GM23248 (cell line): Measurements from ENCODE around the gene MAP3K13. TPM values are rescaled to one million over a fixed set of nuclear protein-coding genes. Genes with fewer than 3 reads are reported as not detected.

Experiments used
- DNase-seq: peaks from one replicate; pipeline ENCODE4 v3.0.0-alpha.2; 2015
- H2AFZ ChIP-seq: fragments of 200-600 bp; sonication (generic); 2 replicates; pipeline ENCODE4 v1.6.1; 2016; ENCODE audit warnings: antibody characterized with exemption
- H3F3A ChIP-seq: fragments of 200-600 bp; sonication (generic); 2 replicates; pipeline ENCODE4 v1.6.1; 2016; ENCODE audit warnings: mild to moderate bottlenecking, antibody characterized with exemption, mixed run types; ENCODE audit not compliant: insufficient read depth
- H3K27ac ChIP-seq: fragments of 200-600 bp; sonication (generic); 2 replicates; pipeline ENCODE4 v1.5.1; 2016; ENCODE audit warnings: mild to moderate bottlenecking
- H3K27me3 ChIP-seq: fragments of 200-600 bp; sonication (generic); replicated peaks from 2 replicates; pipeline ENCODE4 v1.6.1; 2016; ENCODE audit warnings: mild to moderate bottlenecking; ENCODE audit not compliant: insufficient read depth
- H3K36me3 ChIP-seq: fragments of 200-600 bp; sonication (generic); 2 replicates; pipeline ENCODE4 v1.6.1; 2016; ENCODE audit warnings: low read depth, mild to moderate bottlenecking
- H3K4me1 ChIP-seq: fragments of 200-600 bp; sonication (generic); 2 replicates; pipeline ENCODE4 v1.6.1; 2016; ENCODE audit warnings: mild to moderate bottlenecking; ENCODE audit not compliant: insufficient read depth
- H3K4me2 ChIP-seq: fragments of 200-600 bp; sonication (generic); one replicate; pipeline ENCODE4 v1.6.1; 2016; ENCODE audit warnings: mild to moderate bottlenecking; ENCODE audit not compliant: unreplicated experiment
- H3K4me3 ChIP-seq: fragments of 200-600 bp; sonication (generic); 2 replicates; pipeline ENCODE4 v1.5.1; 2016; ENCODE audit warnings: mild to moderate bottlenecking
- H3K79me2 ChIP-seq: fragments of 200-600 bp; sonication (generic); 2 replicates; pipeline ENCODE4 v1.6.1; 2016; ENCODE audit warnings: mild to moderate bottlenecking; ENCODE audit not compliant: insufficient read depth
- H3K9ac ChIP-seq: fragments of 200-600 bp; sonication (generic); 2 replicates; pipeline ENCODE4 v1.6.1; 2016; ENCODE audit warnings: mild to moderate bottlenecking
- H3K9me2 ChIP-seq: fragments of 200-600 bp; sonication (generic); 2 replicates; pipeline ENCODE4 v1.6.1; 2016; ENCODE audit warnings: mixed run types, mild to moderate bottlenecking, moderate library complexity; ENCODE audit not compliant: insufficient read depth
- H3K9me3 ChIP-seq: fragments of 200-600 bp; sonication (generic); one replicate; pipeline ENCODE4 v1.6.1; 2017; ENCODE audit warnings: low read depth
- H4K20me1 ChIP-seq: fragments of 200-600 bp; sonication (generic); 2 replicates; pipeline ENCODE4 v1.6.0; 2016; ENCODE audit not compliant: insufficient read depth
- EZH2 ChIP-seq: fragments of 200-600 bp; sonication (generic); IDR thresholded peaks from 2 replicates; pipeline ENCODE4 v1.6.1; 2018; ENCODE audit warnings: antibody characterized with exemption, mild to moderate bottlenecking; ENCODE audit not compliant: insufficient read depth, poor library complexity, severe bottlenecking
- EZH2phosphoT487 ChIP-seq: fragments of 200-600 bp; sonication (generic); IDR thresholded peaks from 2 replicates; pipeline ENCODE4 v1.6.1; 2018; ENCODE audit warnings: antibody characterized with exemption, moderate library complexity, mild to moderate bottlenecking, low read depth; ENCODE audit not compliant: insufficient read depth
- WGBS, 2 experiments: methylation state at CpG; one replicate each; pipeline ENCODE4 v1.1.6; 2015 to 2017; ENCODE audit warnings: low lambda C conversion rate in 2 of 2, low coverage in 1 of 2; ENCODE audit errors: missing lambda C conversion rate in 2 of 2; 5-methylcytosine and 5-hydroxymethylcytosine counted together
- in situ Hi-C: fragments of 300-500 bp; cut with MboI; formaldehyde crosslinking; loops from 2 replicates; pipeline ENCODE4 v1.15.0; 2020
- polyA plus RNA-seq: library from polyadenylated mRNA; unstranded; fragments of >200 nt; fragmentation: Nextera tagmentation; extraction: Ambion mirVana; gene quantifications from 2 replicates; pipeline ENCODE4 v1.2.1, GENCODE V29; 2016
- total RNA-seq: library from RNA; depleted of rRNA; stranded (reverse); fragments of >200 nt; shearing (Covaris generic); gene quantifications from 2 replicates; pipeline ENCODE4 v1.2.3, GENCODE V29; 2014

Gene MAP3K13
- total and polyA plus RNA-seq, 2 experiments from 2014 or later: 14.8 to 52.5 TPM

GRCh38 chr3:185504636-185505035 lies 141.7 kb downstream of the MAP3K13 start:
- Histone ChIP-seq H3K4me2 (no peak overlapping the region), H3K9me3 (no peaks in the 10 kb centered on the region), H3K79me2 (no peaks in the 10 kb centered on the region), H3K4me1 (no peaks in the 10 kb centered on the region), H3K9me2 (no peaks in the 10 kb centered on the region), H3K36me3 (no peaks in the 10 kb centered on the region), H3F3A (no peaks in the 10 kb centered on the region), H3K4me3 (no peak overlapping the region), H3K27ac (no peak overlapping the region), H2AFZ (no peak overlapping the region), H3K27me3 (no peaks in the 10 kb centered on the region), H3K9ac (no peak overlapping the region), H4K20me1 (no peaks in the 10 kb centered on the region)
- in situ Hi-C loops: no loop called here
- TF ChIP-seq EZH2 (no peak), EZH2phosphoT487 (no peak)
- 30 to 37% methylated on average over 3 of the region's 3 CpGs for WGBS, 2 experiments
- DNase-seq: peak; percentile 22

GRCh38 chr3:185507883-185508282 lies 144.9 kb downstream of the MAP3K13 start:
- DNase-seq: no peak
- no peaks in the 10 kb centered on the region for H3F3A ChIP-seq
- 35 to 36% methylated on average over 6 of the region's 6 CpGs for WGBS, 2 experiments
- no peaks in the 10 kb centered on the region for H3K9me2 ChIP-seq
- H3K4me3 ChIP-seq: no peak overlapping the region
- H3K9ac ChIP-seq: no peak overlapping the region
- H3K27me3 ChIP-seq: no peaks in the 10 kb centered on the region
- H3K79me2 ChIP-seq: no peaks in the 10 kb centered on the region
- H3K4me2 ChIP-seq: no peak overlapping the region
- in situ Hi-C loops: no loop called here
- no peaks in the 10 kb centered on the region for H3K4me1 ChIP-seq
- no peak overlapping the region for H3K27ac ChIP-seq
- H2AFZ ChIP-seq: no peak overlapping the region
- no peaks in the 10 kb centered on the region for H3K36me3 ChIP-seq
- no peaks in the 10 kb centered on the region for H3K9me3 ChIP-seq
- H4K20me1 ChIP-seq: no peaks in the 10 kb centered on the region
- TF ChIP-seq EZH2phosphoT487: no peak
- TF ChIP-seq EZH2: no peak

DNA sequence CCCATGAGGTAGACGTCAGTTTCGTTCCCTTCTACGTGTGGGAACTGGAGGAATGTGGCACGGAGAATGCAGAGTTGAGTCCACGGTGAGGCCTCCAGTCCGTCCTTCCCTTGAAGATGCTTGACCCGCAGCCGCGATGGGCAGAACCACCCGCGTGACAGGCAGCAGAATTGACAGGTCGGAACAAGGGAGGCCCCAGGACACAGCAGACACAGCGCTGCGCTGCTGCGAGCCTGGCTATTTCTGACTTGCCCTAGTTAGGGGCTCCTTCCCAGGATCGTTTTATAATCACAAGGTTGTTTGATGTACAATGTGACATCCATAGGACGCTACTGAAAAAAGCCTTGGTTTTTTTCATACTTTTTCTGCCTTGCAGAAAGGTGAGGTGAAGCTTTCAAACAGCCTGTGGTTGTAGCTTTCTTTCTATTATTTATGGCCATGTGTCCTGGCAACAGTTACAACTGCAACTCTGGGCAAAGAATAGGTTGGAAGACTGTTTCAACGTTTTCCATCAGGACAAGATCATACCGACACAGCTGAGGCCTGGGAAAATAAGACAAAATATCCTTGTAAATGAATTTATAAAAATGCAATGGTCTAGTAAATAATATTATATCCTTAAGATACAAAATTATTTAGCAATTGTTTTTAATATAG lies 145.5 kb downstream of the MAP3K13 start:
- H3K9me3 ChIP-seq: no peaks in the 10 kb centered on the region
- H4K20me1 ChIP-seq: no peaks in the 10 kb centered on the region
- no peak for DNase-seq
- H3K4me1 ChIP-seq: no peaks in the 10 kb centered on the region
- no peaks in the 10 kb centered on the region for H3K27me3 ChIP-seq
- WGBS, 2 experiments: 51 to 55% methylated on average over 19 of the region's 19 CpGs
- H3K27ac ChIP-seq: no peak overlapping the region
- no peak overlapping the region for H3K4me2 ChIP-seq
- no peaks in the 10 kb centered on the region for H3K36me3 ChIP-seq
- in situ Hi-C loops: no loop called here
- H3K9ac ChIP-seq: no peak overlapping the region
- H3K4me3 ChIP-seq: no peak overlapping the region
- no peaks in the 10 kb centered on the region for H3F3A ChIP-seq
- no peaks in the 10 kb centered on the region for H3K79me2 ChIP-seq
- H3K9me2 ChIP-seq: no peaks in the 10 kb centered on the region
- TF ChIP-seq EZH2phosphoT487 (no peak), EZH2 (no peak)
- no peak overlapping the region for H2AFZ ChIP-seq

DNA sequence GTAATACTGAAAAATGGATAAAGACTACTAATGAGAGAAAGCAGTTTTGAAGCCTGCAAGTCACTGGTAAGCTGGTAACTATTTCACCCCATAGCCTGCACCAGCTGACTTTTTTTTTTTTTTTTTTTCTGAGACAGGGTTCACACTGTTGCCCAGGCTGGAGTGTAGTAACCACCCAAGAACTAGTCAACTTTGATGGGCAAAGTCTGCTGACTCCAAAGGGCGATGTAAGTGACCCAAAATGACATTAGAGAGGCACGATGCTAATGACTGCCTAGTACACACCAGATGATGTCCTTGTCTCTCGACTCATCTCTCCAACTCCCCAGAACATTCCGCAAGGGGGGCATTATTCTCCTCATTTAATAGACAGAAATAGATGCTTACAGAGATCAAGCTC lies 148.8 kb downstream of the MAP3K13 start:
- Histone ChIP-seq H3K36me3 (no peaks in the 10 kb centered on the region), H3K9ac (no peak overlapping the region), H3K4me2 (no peak overlapping the region), H2AFZ (no peak overlapping the region), H3K4me1 (no peaks in the 10 kb centered on the region), H3K9me2 (no peaks in the 10 kb centered on the region), H3K27ac (no peak overlapping the region), H4K20me1 (no peaks in the 10 kb centered on the region), H3K27me3 (no peaks in the 10 kb centered on the region; the same call in 1 of the 2 replicates), H3K79me2 (no peaks in the 10 kb centered on the region), H3F3A (no peaks in the 10 kb centered on the region), H3K4me3 (no peak overlapping the region), H3K9me3 (no peaks in the 10 kb centered on the region)
- no peak for DNase-seq
- in situ Hi-C loops: no loop called here
- TF ChIP-seq EZH2phosphoT487 (no peak), EZH2 (no peak)
- 48% methylated on average over 4 of the region's 4 CpGs for WGBS, 2 experiments

DNA sequence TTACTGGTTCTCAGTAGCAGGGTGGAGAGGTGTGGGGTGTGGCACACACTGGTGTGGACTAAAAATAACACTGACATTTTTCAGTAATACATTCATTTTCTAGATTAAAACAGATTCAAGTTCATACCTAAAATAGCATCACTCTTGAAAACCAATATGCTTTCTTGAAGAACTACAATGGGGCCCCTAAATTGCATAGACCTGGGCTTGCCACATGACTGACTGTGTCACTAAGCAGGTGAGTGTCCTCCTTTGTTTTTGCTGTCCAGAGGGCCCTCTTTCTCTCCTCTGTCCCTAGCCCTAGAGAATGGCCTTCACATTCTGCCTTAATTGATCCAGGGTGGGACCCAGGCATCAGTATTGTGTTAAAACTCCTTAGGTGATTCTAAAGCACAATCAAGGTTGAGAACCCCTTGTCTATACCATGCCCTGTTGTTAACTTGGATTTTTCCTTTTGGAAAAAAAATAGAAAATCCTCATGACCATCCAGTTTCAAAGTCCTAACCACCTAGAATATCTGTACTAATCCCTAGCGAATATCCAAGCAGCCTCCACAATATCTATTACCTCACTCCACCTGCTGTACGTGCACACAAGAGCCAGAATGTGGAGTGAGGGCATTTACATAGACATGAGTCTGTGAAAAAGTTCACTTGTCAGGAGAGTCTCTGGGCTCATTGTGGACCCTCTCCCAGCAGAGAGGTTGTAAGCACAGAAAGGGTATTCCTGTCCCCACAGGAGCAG lies 154.6 kb downstream of the MAP3K13 start:
- Histone ChIP-seq H3K9me3 (no peaks in the 10 kb centered on the region), H3K4me2 (no peak overlapping the region)
- in situ Hi-C loops: no loop called here

More for the DNA sequence above, 154.6 kb downstream of the MAP3K13 start:
- no peak overlapping the region for H3K27ac ChIP-seq
- no peak overlapping the region for H3K4me3 ChIP-seq
- no peaks in the 10 kb centered on the region; the same call in 1 of the 2 replicates for H3K27me3 ChIP-seq
- H3K9me2 ChIP-seq: no peaks in the 10 kb centered on the region
- no peaks in the 10 kb centered on the region for H3K4me1 ChIP-seq
- no peak overlapping the region for H2AFZ ChIP-seq
- no peaks in the 10 kb centered on the region for H3K36me3 ChIP-seq
- no peak for DNase-seq
- no peaks in the 10 kb centered on the region for H3K79me2 ChIP-seq
- H4K20me1 ChIP-seq: no peaks in the 10 kb centered on the region
- 38 to 45% methylated on average over 2 of the region's 2 CpGs for WGBS, 2 experiments
- no peaks in the 10 kb centered on the region for H3F3A ChIP-seq
- H3K9ac ChIP-seq: no peak overlapping the region
- no peak for TF ChIP-seq EZH2
- no peak for TF ChIP-seq EZH2phosphoT487
